Measurements from ENCODE around the gene NDRG3.
"Not testable (repeated sequence)": the region's sequence is repeated elsewhere in the genome, so short reads cannot be mapped to it uniquely, and the experiment has no call there.

The NDRG3 gene

DNA sequence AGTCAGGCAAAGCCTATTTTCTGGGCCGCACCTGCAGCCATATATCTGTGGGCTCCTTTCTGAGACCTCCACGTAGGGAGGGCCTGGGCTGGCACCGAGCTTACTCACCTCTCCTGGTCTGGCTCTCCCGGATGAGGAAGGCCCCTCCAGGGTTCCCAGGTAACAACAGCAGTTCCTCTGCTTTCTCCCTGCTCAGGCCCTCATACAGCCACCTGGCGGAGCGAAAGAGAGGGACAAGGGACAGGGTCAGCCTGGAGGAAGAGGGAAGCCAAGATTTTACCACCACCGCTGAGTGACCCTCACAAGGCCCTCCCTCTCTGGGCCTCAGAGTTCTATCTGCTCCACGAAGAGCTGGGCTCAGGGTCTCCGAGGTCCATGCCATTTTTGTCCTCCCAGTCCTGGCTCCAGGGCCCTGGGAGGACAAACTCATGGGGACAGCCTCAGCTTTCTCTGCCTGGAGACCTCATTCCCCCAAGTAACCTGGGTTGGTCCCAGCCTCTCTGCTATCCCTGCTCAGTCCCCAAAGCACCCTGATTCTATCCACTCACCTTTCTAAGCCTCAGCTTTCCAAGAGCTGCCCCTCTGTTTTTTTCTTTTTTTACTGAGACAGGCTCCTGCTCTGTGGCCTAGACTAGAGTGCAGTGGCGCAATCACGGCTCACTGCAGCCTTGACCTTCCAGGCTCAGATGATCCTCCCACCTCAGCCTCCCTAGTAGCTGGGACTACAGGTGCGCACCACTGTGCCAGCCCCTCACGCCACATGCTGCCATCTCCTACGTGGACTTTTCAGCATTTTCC is 113.2 kb downstream of the NDRG3 start:
- no peak for TF ChIP-seq POLR2A (IDR thresholded peaks at IDR 0.05; ENCODE audit: low read depth, low read length)
- DNase-seq (ENCODE audit: insufficient read length, low spot score) (no peak), FAIRE-seq (no peak)

GRCh38 chr20:36632147-36632486 is 113.8 kb downstream of the NDRG3 start:
- no peak for TF ChIP-seq POLR2A (IDR thresholded peaks at IDR 0.05; ENCODE audit: low read depth, low read length)

DNA sequence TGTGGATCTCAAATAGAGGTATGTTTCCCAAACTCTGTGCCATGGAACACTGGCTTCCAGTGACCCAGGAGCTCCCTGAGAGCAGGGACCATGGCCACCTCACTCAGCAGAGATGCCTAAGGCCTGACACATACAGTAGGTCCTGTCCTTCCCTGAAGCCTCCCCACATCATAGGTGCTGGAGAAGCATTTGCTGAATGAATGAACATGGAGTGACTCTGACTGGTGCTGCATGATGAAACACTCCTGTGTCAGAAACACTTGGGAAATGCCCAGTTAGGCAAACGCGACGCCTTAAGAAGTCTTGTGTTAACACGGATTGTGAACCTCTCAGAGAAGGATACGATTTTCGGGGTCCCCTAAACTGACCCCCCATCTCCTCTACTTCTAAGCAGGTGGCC is 114.2 kb downstream of the NDRG3 start:
- DNase-seq (ENCODE audit: insufficient read length, low spot score) (no peak), FAIRE-seq (no peak)
- no peak for TF ChIP-seq POLR2A (IDR thresholded peaks at IDR 0.05; ENCODE audit: low read depth, low read length)

More at GRCh38 chr20:36632147-36632486, 113.8 kb downstream of the NDRG3 start:
- no peak for DNase-seq (ENCODE audit: insufficient read length, low spot score)
- no peak for FAIRE-seq

DNA sequence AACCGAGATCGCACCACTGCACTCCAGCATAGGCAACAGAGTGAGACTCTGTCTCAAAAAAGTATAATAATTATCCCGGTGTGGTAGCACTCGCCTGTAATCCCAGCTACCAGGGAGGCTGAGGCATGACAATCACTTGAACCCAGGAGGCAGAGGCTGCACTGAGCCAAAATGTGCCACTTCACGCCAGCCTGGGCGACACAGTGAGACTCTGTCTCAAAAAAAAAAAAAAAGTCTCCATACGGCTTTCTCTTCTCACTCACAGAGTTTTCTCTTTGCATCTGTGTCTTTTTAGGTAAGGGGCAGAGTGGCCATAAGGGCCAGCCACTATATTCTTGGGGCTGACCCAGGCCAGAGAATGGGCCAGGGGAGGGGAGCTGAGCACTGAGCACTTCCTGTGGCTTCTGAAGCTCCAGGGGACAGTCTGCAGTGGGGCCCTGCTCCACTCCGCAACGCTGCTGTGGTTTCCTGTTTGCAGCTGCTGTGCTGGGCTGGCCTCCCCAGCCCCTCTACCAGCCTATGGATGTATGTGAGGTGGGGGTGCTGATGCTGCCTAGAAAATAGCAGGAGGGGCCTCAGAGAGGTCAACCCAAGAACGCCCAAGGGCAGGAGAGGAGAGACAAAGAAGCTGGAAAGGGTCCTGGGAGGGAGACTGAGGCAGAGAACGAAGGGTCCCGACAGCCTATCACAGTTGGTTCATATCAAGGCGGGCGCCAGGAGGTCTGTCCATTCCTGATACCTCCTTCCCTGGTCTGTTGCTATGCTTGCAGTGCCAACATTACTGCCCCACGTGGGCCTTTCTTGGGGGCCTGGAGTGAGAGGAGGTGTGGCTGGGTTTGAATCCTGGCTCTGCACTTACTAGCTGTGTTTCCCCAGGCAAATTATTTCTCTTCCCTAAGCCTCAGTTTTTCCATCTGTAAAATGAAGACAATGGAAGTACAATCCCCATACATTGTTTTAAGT is 115.9 kb downstream of the NDRG3 start:
- DNase-seq (ENCODE audit: insufficient read length, low spot score) (no peak), FAIRE-seq (no peak)
- TF ChIP-seq POLR2A (IDR thresholded peaks at IDR 0.05; ENCODE audit: low read depth, low read length), result no peak

- no peak for TF ChIP-seq POLR2A (IDR thresholded peaks at IDR 0.05; ENCODE audit: low read depth, low read length)
- DNase-seq (ENCODE audit: insufficient read length, low spot score) (no peak), FAIRE-seq (no peak)
Observed at GRCh38 chr20:36628076-36628475, 117.8 kb downstream of the NDRG3 start.

DNA sequence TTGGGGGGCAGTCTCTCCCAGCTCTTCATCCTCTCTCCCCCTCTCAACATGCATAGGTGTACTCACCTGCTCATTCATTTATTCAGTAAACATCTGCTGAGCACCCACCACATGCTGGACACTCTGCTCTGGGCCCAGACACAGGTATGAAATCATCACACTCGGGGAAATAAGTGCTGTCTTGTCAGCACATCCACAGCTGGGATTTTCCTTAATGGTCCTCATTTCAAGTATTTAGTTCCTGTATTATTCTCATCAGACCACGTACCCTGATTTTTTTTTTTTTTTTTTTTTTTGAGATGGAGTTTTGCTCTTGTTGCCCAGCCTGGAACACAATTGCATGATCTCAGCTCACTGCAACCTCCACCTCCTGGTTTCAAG is 121.0 kb downstream of the NDRG3 start:
- FAIRE-seq (no peak), DNase-seq (ENCODE audit: insufficient read length, low spot score) (no peak)
- no peak for TF ChIP-seq POLR2A (IDR thresholded peaks at IDR 0.05; ENCODE audit: low read depth, low read length)

DNA sequence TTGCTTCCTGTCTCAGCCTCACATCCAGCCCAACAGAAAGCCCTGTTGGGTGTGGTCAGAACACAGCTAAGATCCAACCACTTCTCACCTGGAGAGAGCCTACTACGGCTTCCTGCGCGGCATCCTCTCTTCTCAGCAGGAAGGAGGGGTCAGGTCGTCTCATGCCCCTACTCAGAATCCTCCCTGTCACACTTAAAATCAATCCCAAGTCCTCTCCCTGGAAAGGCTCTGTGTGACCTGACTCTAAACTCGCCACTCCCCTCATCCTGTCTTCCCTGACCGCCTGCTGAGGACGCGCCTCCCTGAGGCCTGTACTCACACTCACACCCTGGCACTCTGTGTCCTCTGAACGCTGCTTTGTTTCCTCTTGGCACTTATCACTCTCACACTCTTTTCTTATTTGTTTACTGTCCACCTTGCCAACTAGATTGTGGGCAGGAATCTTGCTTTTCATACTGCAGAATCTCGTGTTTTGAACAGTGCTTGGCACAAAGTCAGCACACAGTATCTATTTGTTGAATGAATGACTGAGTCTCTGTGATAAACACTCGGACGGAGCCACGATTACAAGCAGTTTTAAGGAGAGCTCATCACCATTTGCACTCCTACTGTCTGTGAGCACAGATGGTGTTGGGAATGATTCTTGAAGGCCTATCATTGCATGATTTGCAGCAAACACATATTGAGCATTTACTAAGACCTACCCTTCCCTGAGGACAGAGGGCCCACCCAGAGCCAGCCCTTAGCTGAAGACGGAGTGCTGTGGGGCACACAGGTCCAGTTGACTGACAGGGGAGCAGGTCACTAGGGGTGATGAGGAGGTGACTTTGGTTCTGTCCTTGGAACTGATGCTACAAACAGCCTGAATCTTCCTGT is 121.6 kb downstream of the NDRG3 start:
- no peak for TF ChIP-seq POLR2A (IDR thresholded peaks at IDR 0.05; ENCODE audit: low read depth, low read length)
- FAIRE-seq (no peak), DNase-seq (ENCODE audit: insufficient read length, low spot score) (no peak)

GRCh38 chr20:36623444-36623843 is 122.4 kb downstream of the NDRG3 start:
- no peak for TF ChIP-seq POLR2A (IDR thresholded peaks at IDR 0.05; ENCODE audit: low read depth, low read length)
- DNase-seq (ENCODE audit: insufficient read length, low spot score) (no peak), FAIRE-seq (no peak)

DNA sequence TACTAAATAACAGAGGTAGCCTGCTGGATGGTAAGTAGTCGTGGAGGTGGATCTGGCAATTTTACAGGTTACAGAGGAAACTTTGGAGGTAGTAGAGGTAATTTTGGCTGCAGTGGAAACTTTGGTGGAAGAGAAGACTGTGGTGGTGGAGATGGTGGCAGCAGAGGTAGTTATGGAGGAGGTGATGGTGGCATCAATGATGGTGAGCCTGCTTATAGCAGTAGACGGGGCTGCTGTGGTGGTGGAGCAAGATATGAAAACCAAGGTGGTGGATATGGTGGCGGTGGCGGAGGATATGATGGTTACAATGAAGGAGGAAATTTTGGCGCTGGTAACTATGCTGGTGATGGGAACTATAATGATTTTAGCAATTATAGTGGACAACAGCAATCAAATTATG is 125.0 kb downstream of the NDRG3 start:
- no peak for FAIRE-seq
- TF ChIP-seq POLR2A (IDR thresholded peaks at IDR 0.05; ENCODE audit: low read depth, low read length), result no peak
- no peak for DNase-seq (ENCODE audit: insufficient read length, low spot score)

- FAIRE-seq (no peak), DNase-seq (ENCODE audit: insufficient read length, low spot score) (peak; percentile 67)
- no peak for TF ChIP-seq POLR2A (IDR thresholded peaks at IDR 0.05; ENCODE audit: low read depth, low read length)
Observed at GRCh38 chr20:36614781-36615557, 130.9 kb downstream of the NDRG3 start.

DNA sequence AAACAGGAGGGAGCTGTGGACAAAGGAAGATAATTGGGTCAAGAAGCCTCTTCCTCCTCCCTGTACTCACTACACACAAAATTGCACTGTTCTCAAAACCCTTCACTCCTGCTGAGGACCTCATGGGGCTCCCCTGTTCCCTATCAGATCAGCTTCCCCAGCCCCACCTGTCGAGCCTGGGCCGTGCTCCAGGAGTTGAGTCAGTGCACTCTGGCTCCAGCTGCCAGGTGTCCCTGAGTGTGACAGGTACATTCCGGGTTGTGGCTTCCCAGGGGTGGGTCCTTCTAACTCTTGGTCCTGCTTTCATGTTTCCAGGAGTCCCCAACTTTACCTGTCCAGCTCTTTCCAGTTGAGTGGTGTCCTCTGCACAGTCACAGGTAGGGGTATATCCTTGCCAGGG is 131.9 kb downstream of the NDRG3 start:
- FAIRE-seq, result no peak
- no peak for DNase-seq (ENCODE audit: insufficient read length, low spot score)
- no peak for TF ChIP-seq POLR2A (IDR thresholded peaks at IDR 0.05; ENCODE audit: low read depth, low read length)

GRCh38 chr20:36611625-36612024 is 134.3 kb downstream of the NDRG3 start:
- FAIRE-seq (no peak), DNase-seq (ENCODE audit: insufficient read length, low spot score) (no peak)
- TF ChIP-seq POLR2A (IDR thresholded peaks at IDR 0.05; ENCODE audit: low read depth, low read length), result no peak

DNA sequence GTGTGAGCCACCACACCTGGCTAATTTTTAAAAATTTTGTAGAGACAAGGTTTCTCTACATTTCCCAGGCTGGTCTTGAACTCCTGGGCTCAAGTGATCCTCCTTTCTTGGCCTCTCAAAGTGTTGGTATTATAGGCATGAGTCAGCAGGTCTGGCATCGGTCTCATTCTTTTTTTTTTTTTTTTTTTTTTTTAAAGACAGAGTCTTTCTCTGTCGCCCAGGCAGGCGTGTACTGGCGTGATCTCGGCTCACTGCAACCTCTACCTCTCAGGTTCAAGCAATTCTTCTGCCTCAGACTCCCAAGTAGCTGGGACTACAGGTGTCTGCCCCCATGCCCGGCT is 137.5 kb downstream of the NDRG3 start:
- not testable (repeated sequence) for DNase-seq (ENCODE audit: insufficient read length, low spot score); FAIRE-seq
